Keratinocyte (primary cell): Measurements from ENCODE around the gene NEU2.

Experiments
- EZH2 ChIP-seq: IDR thresholded peaks from one replicate; pipeline ENCODE4 v1.6.1; 2012; ENCODE audit warnings: inconsistent platforms, mild to moderate bottlenecking, low read length, moderate library complexity
- TF ChIP-seq, protein P1 (sequence below), 3 experiments: IDR thresholded peaks in 1 of 3; conservative IDR thresholded peaks in 1 of 3; optimal IDR thresholded peaks in 1 of 3; 2 replicates in 2 of 3; 3 replicates in 1 of 3; pipeline versions ENCODE3 to v1.5.1; 2011; ENCODE audit warnings: low read length in 3 of 3, mild to moderate bottlenecking in 3 of 3, moderate library complexity in 2 of 3, control low read depth in 1 of 3, inconsistent platforms in 1 of 3; ENCODE audit not compliant: insufficient read depth in 2 of 3; ENCODE audit errors: extremely low read depth in 1 of 3

- TF ChIP-seq EZH2: no peak
- TF ChIP-seq, protein P1, sequence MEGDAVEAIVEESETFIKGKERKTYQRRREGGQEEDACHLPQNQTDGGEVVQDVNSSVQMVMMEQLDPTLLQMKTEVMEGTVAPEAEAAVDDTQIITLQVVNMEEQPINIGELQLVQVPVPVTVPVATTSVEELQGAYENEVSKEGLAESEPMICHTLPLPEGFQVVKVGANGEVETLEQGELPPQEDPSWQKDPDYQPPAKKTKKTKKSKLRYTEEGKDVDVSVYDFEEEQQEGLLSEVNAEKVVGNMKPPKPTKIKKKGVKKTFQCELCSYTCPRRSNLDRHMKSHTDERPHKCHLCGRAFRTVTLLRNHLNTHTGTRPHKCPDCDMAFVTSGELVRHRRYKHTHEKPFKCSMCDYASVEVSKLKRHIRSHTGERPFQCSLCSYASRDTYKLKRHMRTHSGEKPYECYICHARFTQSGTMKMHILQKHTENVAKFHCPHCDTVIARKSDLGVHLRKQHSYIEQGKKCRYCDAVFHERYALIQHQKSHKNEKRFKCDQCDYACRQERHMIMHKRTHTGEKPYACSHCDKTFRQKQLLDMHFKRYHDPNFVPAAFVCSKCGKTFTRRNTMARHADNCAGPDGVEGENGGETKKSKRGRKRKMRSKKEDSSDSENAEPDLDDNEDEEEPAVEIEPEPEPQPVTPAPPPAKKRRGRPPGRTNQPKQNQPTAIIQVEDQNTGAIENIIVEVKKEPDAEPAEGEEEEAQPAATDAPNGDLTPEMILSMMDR (optimal IDR thresholded peaks at IDR 0.05 in 1 of 3, IDR thresholded peaks at IDR 0.05 in 1 of 3, conservative IDR thresholded peaks at IDR 0.05 in 1 of 3; ENCODE audit: extremely low read depth in 1 of 3, insufficient read depth in 2 of 3, low read length in 3 of 3): no peak
Measured at GRCh38 chr2:233082931-233083755, 50.7 kb downstream of the NEU2 start.
